Natural killer cell (primary cell): ENCODE measurements around the gene MAML3. TPM values are rescaled to one million over a fixed set of nuclear protein-coding genes. Genes with fewer than 3 reads are reported as not detected.

ENCODE experiments used
- ATAC-seq, 3 donors: fragments of 150-1000 bp in 2 of 3; fragments of 200-7000 bp in 1 of 3; cut with Tn5 transposase; 1 replicate in 1 of 3; 2 replicates in 2 of 3; pipeline ENCODE4 v1.10.0; 2021; ENCODE audit warnings: mild to moderate bottlenecking in 2 of 3, moderate library complexity in 2 of 3
- DNase-seq, 2 donors: peaks; one replicate each; pipeline versions ENCODE4 v3.0.0 to v3.0.0-alpha.2; 2013 to 2021; ENCODE audit warnings: mixed read lengths in 1 of 2
- H3K27ac ChIP-seq: one replicate; pipeline ENCODE4 v1.5.1; 2013; ENCODE audit warnings: mild to moderate bottlenecking, low read length
- H3K27me3 ChIP-seq: one replicate; pipeline ENCODE4 v1.6.1; 2013; ENCODE audit warnings: low read length; ENCODE audit not compliant: control insufficient read depth, insufficient read depth
- H3K36me3 ChIP-seq: one replicate; pipeline ENCODE4 v1.6.1; 2013; ENCODE audit warnings: low read length; ENCODE audit not compliant: control insufficient read depth, insufficient read depth
- H3K4me1 ChIP-seq: one replicate; pipeline ENCODE4 v1.6.1; 2013; ENCODE audit warnings: low read length; ENCODE audit not compliant: control insufficient read depth, insufficient read depth
- H3K4me3 ChIP-seq: one replicate; pipeline ENCODE4 v1.5.1; 2013; ENCODE audit warnings: low read length
- H3K9me3 ChIP-seq: one replicate; pipeline ENCODE4 v1.6.1; 2013; ENCODE audit warnings: low read length; ENCODE audit not compliant: control insufficient read depth, insufficient read depth
- H3K27ac Mint-ChIP-seq, 2 donors: one replicate each; pipeline ENCODE4 v1.8.0; 2022; ENCODE audit warnings: mild to moderate bottlenecking in 2 of 2, mixed read lengths in 2 of 2, moderate library complexity in 1 of 2
- H3K27me3 Mint-ChIP-seq, 2 donors: one replicate each; pipeline ENCODE4 v1.8.0; 2022; ENCODE audit warnings: low read depth in 2 of 2, mixed read lengths in 2 of 2
- H3K36me3 Mint-ChIP-seq: one replicate; pipeline ENCODE4 v1.8.0; 2022; ENCODE audit warnings: mixed read lengths
- H3K4me1 Mint-ChIP-seq, 2 donors: one replicate each; pipeline ENCODE4 v1.8.0; 2022; ENCODE audit warnings: mixed read lengths in 2 of 2
- H3K4me3 Mint-ChIP-seq: one replicate; pipeline ENCODE4 v1.8.0; 2022; ENCODE audit warnings: mild to moderate bottlenecking, moderate library complexity, mixed read lengths
- H3K9me3 Mint-ChIP-seq, 2 donors: one replicate each; pipeline ENCODE4 v1.8.0; 2022; ENCODE audit warnings: mixed read lengths in 2 of 2
- WGBS: methylation state at CpG from one replicate; pipeline ENCODE4 v1.1.7; 2013; ENCODE audit warnings: missing lambda C conversion rate; ENCODE audit not compliant: insufficient coverage; 5-methylcytosine and 5-hydroxymethylcytosine counted together
- intact Hi-C: fragments of 100-400 bp; cut with micrococcal nuclease; formaldehyde crosslinking; loops from one replicate; pipeline ENCODE4 v1.14.2; 2022
- total RNA-seq, 4 donors: library from RNA; stranded (reverse); fragments of 120-200 nt in 1 of 4; gene quantifications; one replicate each; pipeline versions ENCODE4 v1.2.3 to v1.2.4, GENCODE V29; 2013 to 2022
- TF ChIP-seq, protein P1 (sequence below): fragments of 200-600 bp; IDR thresholded peaks from one replicate; pipeline ENCODE4 v1.8.0; 2022; ENCODE audit warnings: antibody characterized with exemption

Gene MAML3
- total RNA-seq, 3 donors from 2014 or later (not counting 1 experiment from before 2014, with no cell fraction given): 1.7 to 5.6 (median 2.8) TPM

DNA sequence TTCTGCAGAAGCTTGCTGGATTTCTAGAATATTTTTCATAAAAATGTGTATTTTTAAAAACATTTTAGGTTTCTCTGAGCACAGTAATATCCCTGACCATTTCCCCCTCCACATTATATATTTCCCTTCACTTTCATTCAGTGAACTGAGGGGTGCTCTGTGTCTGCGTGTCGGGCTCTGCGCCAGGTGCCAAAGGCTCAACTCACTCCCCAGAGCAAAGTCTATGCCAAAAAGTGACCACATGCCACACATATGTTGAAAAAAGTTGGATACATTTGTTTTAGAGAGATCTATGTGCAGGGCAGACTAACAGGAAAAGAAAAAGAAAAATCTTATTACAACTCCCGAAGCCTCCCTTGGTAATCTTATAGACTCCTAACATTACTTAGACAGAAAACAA is 254.6 kb downstream of the MAML3 start:
- DNase-seq (no peak), ATAC-seq (no peak)
- Histone ChIP-seq H3K4me3 (no peak overlapping the region), H3K36me3 (no peaks in the 10 kb centered on the region), H3K9me3 (no peaks in the 10 kb centered on the region), H3K27ac (no peak overlapping the region), H3K4me1 (peaks cover 5% of the 10 kb centered on the region), H3K27me3 (no peaks in the 10 kb centered on the region)
- Mint-ChIP-seq H3K27me3 (no peaks in the 10 kb centered on the region), H3K27ac (no peak overlapping the region), H3K4me1 (peaks cover 3 to 9% of the 10 kb centered on the region in 2 donors), H3K9me3 (no peaks in the 10 kb centered on the region), H3K36me3 (no peaks in the 10 kb centered on the region), H3K4me3 (no peak overlapping the region)
- intact Hi-C loops: no loop called here
- WGBS: 100% methylated on average over 3 of the region's 4 CpGs
- TF ChIP-seq, protein P1, sequence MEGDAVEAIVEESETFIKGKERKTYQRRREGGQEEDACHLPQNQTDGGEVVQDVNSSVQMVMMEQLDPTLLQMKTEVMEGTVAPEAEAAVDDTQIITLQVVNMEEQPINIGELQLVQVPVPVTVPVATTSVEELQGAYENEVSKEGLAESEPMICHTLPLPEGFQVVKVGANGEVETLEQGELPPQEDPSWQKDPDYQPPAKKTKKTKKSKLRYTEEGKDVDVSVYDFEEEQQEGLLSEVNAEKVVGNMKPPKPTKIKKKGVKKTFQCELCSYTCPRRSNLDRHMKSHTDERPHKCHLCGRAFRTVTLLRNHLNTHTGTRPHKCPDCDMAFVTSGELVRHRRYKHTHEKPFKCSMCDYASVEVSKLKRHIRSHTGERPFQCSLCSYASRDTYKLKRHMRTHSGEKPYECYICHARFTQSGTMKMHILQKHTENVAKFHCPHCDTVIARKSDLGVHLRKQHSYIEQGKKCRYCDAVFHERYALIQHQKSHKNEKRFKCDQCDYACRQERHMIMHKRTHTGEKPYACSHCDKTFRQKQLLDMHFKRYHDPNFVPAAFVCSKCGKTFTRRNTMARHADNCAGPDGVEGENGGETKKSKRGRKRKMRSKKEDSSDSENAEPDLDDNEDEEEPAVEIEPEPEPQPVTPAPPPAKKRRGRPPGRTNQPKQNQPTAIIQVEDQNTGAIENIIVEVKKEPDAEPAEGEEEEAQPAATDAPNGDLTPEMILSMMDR: no peak

DNA sequence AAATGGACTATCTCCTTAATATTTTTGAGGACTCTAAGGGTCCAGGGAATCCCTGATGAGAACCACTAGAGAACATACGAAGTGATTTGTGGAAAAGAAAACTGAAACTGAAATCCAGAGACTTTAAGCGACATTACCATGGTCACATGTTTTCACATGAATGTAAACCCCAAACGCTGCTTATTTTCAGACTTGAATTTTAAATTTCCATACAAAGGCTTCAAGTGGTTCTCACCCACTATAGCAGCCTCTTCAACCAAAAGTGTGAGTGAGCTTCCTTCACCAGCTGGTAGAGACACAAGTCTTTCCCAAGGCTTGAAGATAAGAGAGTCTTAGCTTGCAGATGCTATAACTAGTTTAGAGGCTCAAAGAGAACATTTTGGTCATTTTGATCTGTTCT is 255.7 kb downstream of the MAML3 start:
- DNase-seq (peak in 1 of 2 donors; percentile 12), ATAC-seq (peak; percentile 69 to 90 (median 80))
- Histone ChIP-seq H3K36me3 (no peaks in the 10 kb centered on the region), H3K9me3 (no peaks in the 10 kb centered on the region), H3K4me1 (peaks cover 5% of the 10 kb centered on the region), H3K4me3 (peak overlapping the region; percentile 25), H3K27me3 (no peaks in the 10 kb centered on the region), H3K27ac (peak overlapping the region; percentile 60)
- no peaks in the 10 kb centered on the region for H3K27me3 Mint-ChIP-seq
- 9% methylated on average over 3 of the region's 3 CpGs for WGBS
- H3K36me3 Mint-ChIP-seq: no peaks in the 10 kb centered on the region
- H3K4me3 Mint-ChIP-seq: no peak overlapping the region
- no peak overlapping the region for H3K27ac Mint-ChIP-seq
- intact Hi-C loops: loop anchor here (1.0 kb wide), 1 partner anchor 57 kb away; no protein-coding TSS in a partner anchor
- no peaks in the 10 kb centered on the region for H3K4me1 Mint-ChIP-seq
- H3K9me3 Mint-ChIP-seq: no peaks in the 10 kb centered on the region
- TF ChIP-seq, protein P1: no peak

DNA sequence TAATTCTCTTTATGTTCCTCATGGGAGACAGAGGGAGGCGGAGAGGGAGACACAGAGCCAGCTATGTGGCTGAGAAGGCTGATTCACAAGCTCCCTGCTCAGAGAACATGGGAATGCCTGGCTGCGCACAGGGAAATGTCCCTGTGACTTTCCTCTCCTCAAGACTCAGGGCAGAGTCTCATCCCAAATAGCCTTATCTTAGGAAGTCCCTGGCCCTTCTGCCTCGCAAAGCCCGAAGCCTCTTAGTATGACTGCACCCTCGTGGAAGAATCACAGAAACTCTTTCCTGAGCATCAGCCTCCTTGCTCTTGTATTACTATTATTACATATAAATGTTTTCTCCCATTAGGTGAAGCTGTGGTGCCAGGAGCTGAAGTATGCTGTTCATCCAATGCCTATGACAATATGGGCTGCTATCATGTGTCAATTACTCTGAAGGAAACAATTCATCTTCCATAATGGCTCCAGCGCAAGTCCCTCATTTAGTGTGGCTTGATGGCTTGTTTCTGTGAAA is 257.8 kb downstream of the MAML3 start:
- Histone ChIP-seq H3K4me1 (peaks cover 5% of the 10 kb centered on the region), H3K27me3 (no peaks in the 10 kb centered on the region), H3K27ac (no peak overlapping the region), H3K36me3 (no peaks in the 10 kb centered on the region), H3K9me3 (no peaks in the 10 kb centered on the region), H3K4me3 (no peak overlapping the region)
- DNase-seq: no peak
- Mint-ChIP-seq H3K36me3 (no peaks in the 10 kb centered on the region), H3K4me3 (no peak overlapping the region), H3K4me1 (no peaks in the 10 kb centered on the region), H3K27me3 (no peaks in the 10 kb centered on the region), H3K9me3 (no peaks in the 10 kb centered on the region), H3K27ac (no peak overlapping the region)
- WGBS: 86% methylated on average over 6 of the region's 6 CpGs
- intact Hi-C loops: no loop called here
- no peak for ATAC-seq
- TF ChIP-seq, protein P1: no peak

DNA sequence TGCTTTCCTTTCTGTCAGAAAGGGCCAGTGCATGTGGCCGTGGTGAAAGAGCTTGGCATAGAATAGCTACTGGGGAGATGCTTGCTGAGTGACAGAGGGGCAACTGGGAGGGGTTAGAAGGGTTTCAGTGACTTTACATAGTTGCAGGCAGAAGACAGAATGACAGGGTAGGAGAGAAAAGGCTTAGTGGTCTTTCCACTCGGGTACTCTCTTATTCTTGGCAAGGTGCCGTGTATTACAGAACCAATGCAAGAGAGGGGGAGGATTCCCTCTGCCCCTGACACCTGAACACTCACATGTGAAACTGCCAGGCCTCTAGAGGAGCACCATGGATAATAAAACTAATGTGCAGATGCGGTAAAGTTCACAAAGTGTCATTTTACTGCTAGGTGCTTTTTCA is 260.2 kb downstream of the MAML3 start:
- no peaks in the 10 kb centered on the region for H3K27me3 Mint-ChIP-seq
- H3K27ac ChIP-seq: no peak overlapping the region
- DNase-seq (no peak), ATAC-seq (no peak)
- H3K36me3 Mint-ChIP-seq: no peaks in the 10 kb centered on the region
- H3K9me3 Mint-ChIP-seq: no peaks in the 10 kb centered on the region
- H3K9me3 ChIP-seq: no peaks in the 10 kb centered on the region
- WGBS: 79% methylated on average over 4 of the region's 4 CpGs
- no peak overlapping the region for H3K4me3 ChIP-seq
- peaks cover 8 to 10% of the 10 kb centered on the region in 2 donors for H3K4me1 Mint-ChIP-seq
- no peaks in the 10 kb centered on the region for H3K27me3 ChIP-seq
- H3K36me3 ChIP-seq: no peaks in the 10 kb centered on the region
- no peak overlapping the region for H3K4me3 Mint-ChIP-seq
- intact Hi-C loops: no loop called here
- TF ChIP-seq, protein P1: no peak
- peaks cover 10% of the 10 kb centered on the region for H3K4me1 ChIP-seq
- H3K27ac Mint-ChIP-seq: no peak overlapping the region
